RWPE1 (cell line): ENCODE results near the gene PLCB4.

Experiments
- CTCF ChIA-PET: fragments of 350-600 bp; sonication (Branson Sonifier 250); formaldehyde crosslinking; extraction: SDS; loops from one replicate; lab custom pipeline; 2021; lab: Yijun Ruan, JAX
- POLR2A ChIA-PET: fragments of 400-600 bp; formaldehyde crosslinking; extraction: SDS; loops from one replicate; lab custom pipeline; 2020; ENCODE audit warnings: antibody characterized with exemption; ENCODE audit not compliant: low non-redundant PET; lab: Yijun Ruan, JAX
- DNase-seq: peaks from one replicate; pipeline ENCODE4 v3.0.0; 2012; ENCODE audit warnings: low spot score
- H3K27ac ChIP-seq: fragments of 450-650 bp; 2 replicates; pipeline ENCODE4 v1.5.1; 2017
- TF ChIP-seq, protein P1 (sequence below): fragments of 450-650 bp; conservative IDR thresholded peaks from 2 replicates; pipeline ENCODE4 v1.5.1; 2017; ENCODE audit warnings: low read depth, mild to moderate bottlenecking

PLCB4 gene

DNA sequence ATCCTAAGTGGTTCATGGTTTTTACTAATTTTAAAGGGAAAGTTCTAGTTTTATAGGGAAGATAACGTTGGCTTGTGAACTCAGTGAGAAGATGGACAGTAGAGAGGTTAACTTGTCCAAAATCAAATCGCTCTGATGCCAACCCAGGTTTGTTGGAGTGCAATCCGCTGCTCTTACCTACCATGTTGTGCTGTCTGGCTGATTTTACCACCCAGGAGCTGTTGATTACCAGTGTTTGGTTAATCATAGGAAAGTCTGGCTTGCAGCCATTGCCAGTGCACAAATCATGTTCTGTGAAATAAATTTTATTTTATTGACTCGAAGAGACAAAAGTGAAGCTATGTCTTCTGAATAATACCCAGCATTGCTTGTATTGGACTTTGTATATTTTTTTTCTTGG, 92.4 kb downstream of the PLCB4 start:
- CTCF ChIA-PET, result no interaction called here
- DNase-seq, result no peak
- TF ChIP-seq, protein P1, sequence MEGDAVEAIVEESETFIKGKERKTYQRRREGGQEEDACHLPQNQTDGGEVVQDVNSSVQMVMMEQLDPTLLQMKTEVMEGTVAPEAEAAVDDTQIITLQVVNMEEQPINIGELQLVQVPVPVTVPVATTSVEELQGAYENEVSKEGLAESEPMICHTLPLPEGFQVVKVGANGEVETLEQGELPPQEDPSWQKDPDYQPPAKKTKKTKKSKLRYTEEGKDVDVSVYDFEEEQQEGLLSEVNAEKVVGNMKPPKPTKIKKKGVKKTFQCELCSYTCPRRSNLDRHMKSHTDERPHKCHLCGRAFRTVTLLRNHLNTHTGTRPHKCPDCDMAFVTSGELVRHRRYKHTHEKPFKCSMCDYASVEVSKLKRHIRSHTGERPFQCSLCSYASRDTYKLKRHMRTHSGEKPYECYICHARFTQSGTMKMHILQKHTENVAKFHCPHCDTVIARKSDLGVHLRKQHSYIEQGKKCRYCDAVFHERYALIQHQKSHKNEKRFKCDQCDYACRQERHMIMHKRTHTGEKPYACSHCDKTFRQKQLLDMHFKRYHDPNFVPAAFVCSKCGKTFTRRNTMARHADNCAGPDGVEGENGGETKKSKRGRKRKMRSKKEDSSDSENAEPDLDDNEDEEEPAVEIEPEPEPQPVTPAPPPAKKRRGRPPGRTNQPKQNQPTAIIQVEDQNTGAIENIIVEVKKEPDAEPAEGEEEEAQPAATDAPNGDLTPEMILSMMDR, result no peak

DNA sequence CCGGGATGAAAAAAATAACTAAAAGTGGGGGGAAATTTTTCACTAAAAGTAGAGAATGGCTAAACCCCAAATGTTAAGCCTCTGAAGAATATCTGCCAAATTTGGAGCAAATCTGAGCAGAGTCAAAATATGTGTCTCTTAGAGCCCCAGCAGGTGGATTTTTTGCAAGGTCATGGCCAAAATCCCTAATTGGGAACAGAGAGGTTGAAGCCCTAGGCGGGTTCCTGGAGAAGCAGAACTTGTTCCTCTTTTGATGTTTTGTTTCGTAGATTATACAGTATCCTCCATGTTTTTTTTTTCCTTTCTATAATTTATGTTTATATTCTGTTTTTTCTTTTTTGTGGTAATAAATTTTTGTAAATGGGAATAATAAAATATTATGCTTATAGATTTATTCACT, 94.4 kb downstream of the PLCB4 start:
- DNase-seq, result no peak
- ChIA-PET CTCF (no interaction called here), POLR2A (no interaction called here)
- TF ChIP-seq, protein P1, result no peak
- H3K27ac ChIP-seq, result no peak overlapping the region

More for the DNA sequence above, 92.4 kb downstream of the PLCB4 start:
- POLR2A ChIA-PET, result no interaction called here
- H3K27ac ChIP-seq, result no peak overlapping the region

DNA sequence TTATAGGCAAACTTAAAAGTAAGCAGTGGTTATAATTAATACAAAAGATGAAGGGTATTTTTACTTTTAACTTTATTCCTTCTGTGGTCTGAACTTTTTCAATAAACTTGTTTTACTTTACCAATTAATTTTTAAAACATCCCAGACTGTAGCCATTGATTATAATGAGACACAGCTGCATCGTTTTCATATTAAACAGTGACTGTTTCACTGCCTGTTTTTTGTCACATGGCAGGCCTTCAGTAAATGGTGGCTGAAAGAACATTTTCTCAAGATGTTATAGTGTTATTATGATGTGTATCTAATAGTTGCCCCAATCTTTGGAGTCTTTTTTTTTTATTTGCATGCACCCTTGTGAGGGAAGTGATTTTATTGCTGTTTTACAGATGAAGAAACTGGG, 95.1 kb downstream of the PLCB4 start:
- TF ChIP-seq, protein P1, result no peak
- H3K27ac ChIP-seq, result no peak overlapping the region
- ChIA-PET POLR2A (no interaction called here), CTCF (no interaction called here)
- DNase-seq, result no peak

DNA sequence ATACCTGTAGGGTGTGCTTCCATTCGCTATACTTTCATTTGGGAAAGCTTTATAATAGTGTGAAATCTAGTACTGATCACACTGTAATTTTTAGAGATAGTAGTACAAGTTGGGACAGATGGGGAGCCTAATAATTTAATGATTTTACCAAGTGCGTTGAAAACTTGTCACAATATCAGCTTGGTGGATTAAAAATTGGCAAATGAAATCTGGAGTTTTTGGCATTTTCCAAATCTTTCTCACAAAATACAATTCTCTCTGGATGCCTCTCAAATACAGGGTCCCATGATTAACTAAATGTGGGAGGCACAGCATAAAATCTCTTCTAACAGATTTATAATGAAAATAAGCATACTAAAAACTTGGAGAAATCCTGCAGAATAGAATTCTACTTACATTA, 96.4 kb downstream of the PLCB4 start:
- TF ChIP-seq, protein P1, result no peak
- ChIA-PET CTCF (no interaction called here), POLR2A (no interaction called here)
- DNase-seq, result no peak
- H3K27ac ChIP-seq, result no peak overlapping the region

DNA sequence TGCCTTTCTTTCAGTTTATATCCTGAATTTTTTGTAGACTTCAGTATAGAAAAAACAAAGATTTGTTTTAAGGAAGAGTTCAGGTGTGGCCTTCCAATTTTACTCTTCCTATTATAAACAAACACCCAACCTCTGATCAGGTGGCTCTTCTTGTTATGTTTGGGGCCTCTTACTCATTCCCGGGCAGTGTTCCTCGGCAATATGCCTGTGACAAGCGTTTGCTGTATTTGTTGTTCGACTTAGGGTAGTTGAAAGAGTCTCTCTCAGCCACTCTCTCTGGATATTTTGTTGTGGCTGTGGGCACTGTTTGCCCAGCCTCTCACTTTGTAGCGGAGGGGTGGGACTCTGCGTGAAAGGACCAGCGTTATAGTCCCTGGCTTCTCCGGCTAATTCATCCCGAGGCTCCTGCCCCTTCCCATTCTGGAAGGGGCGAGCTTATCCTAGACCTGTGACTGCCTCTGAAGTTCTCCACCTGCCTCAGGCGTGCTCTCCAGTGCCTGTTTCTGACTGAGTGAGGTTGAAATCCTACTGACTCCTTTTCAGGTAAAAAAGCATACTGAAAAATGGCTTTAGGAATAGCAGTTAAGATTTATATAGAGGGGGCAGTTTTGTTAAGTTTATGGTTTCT, 97.4 kb downstream of the PLCB4 start:
- TF ChIP-seq, protein P1, result no peak
- DNase-seq, result no peak
- no peak overlapping the region for H3K27ac ChIP-seq
- ChIA-PET POLR2A (no interaction called here), CTCF (no interaction called here)

DNA sequence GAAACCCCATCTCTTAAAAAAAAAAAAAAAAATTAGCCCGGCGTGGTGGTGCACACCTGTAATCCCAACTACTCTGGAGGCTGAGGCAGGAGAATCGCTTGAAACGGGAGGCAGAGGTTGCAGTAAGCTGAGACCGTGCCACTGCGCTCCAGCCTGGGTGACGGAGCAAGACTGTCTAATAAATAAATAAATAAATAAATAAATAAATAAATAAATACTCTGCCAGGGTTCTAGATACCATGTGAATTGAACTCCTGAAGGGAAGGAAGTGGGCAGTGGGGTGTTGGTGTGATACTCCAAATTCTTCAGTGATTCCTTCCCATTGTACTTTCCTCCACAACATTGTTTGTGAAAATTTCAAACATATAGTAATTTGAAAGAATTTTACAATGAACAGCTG, 100.5 kb downstream of the PLCB4 start:
- CTCF ChIA-PET, result no interaction called here
- TF ChIP-seq, protein P1, result no peak
- H3K27ac ChIP-seq, result no peak overlapping the region
- DNase-seq, result no peak
- POLR2A ChIA-PET, result no interaction called here
